SK-N-SH treated with all-trans-retinoic acid at 6 μM for 48 hours (cell line): Measurements from ENCODE around the gene SLC25A25.

Experiments
- ATAC-seq: fragments of 200-7000 bp; cut with Tn5 transposase; 3 replicates; pipeline ENCODE4 v1.9.1; 2020; ENCODE audit warnings: mild to moderate bottlenecking, moderate library complexity
- ARNTL ChIP-seq: fragments of 450-650 bp; formaldehyde crosslinking; IDR thresholded peaks from 2 replicates; pipeline ENCODE4 v1.5.0; 2020; ENCODE audit warnings: low read depth, mild to moderate bottlenecking, moderate library complexity, borderline replicate concordance
- BACH2 ChIP-seq: fragments of 250-450 bp; sonication (Bioruptor Pico); IDR thresholded peaks from 2 replicates; pipeline ENCODE4 v1.9.0; 2021; ENCODE audit warnings: mild to moderate bottlenecking, borderline replicate concordance
- CREB5 ChIP-seq: fragments of 250-450 bp; sonication (Bioruptor Pico); IDR thresholded peaks from 2 replicates; pipeline ENCODE4 v1.5.1; 2020; ENCODE audit warnings: low read depth, mild to moderate bottlenecking, moderate library complexity
- CSRNP3 ChIP-seq: fragments of 250-450 bp; sonication (Bioruptor Pico); IDR thresholded peaks from 2 replicates; pipeline ENCODE4 v1.5.1; 2021; ENCODE audit warnings: mild to moderate bottlenecking, moderate library complexity
- GLIS3 ChIP-seq: fragments of 250-450 bp; sonication (Bioruptor Pico); IDR thresholded peaks from 2 replicates; pipeline ENCODE4 v1.5.0; 2020; ENCODE audit warnings: mild to moderate bottlenecking, moderate library complexity
- ISL1 ChIP-seq: fragments of 250-450 bp; sonication (Bioruptor Pico); IDR thresholded peaks from 2 replicates; pipeline ENCODE4 v2.1.2; 2022; ENCODE audit warnings: mild to moderate bottlenecking, moderate library complexity
- OSR1 ChIP-seq: fragments of 250-450 bp; sonication (Bioruptor Pico); IDR thresholded peaks from 2 replicates; pipeline ENCODE4 v1.8.0; 2022; ENCODE audit warnings: moderate library complexity, mild to moderate bottlenecking, inconsistent platforms
- PATZ1 ChIP-seq: fragments of 250-450 bp; sonication (Bioruptor Pico); IDR thresholded peaks from 2 replicates; pipeline ENCODE4 v1.8.0; 2020; ENCODE audit warnings: mild to moderate bottlenecking, moderate library complexity, borderline replicate concordance
- PPARA ChIP-seq: fragments of 250-450 bp; sonication (Bioruptor Pico); IDR thresholded peaks from 2 replicates; pipeline ENCODE4 v1.5.0; 2020; ENCODE audit warnings: mild to moderate bottlenecking, borderline replicate concordance
- RARB ChIP-seq: fragments of 250-450 bp; sonication (Bioruptor Pico); IDR thresholded peaks from 2 replicates; pipeline ENCODE4 v1.8.0; 2021; ENCODE audit warnings: mild to moderate bottlenecking, moderate library complexity
- TCF4 ChIP-seq: fragments of 250-450 bp; sonication (Bioruptor Pico); IDR thresholded peaks from 2 replicates; pipeline ENCODE4 v1.8.0; 2021; ENCODE audit warnings: mild to moderate bottlenecking, moderate library complexity, borderline replicate concordance
- TOX ChIP-seq: fragments of 250-450 bp; sonication (Bioruptor Pico); IDR thresholded peaks from 2 replicates; pipeline ENCODE4 v1.8.0; 2021; ENCODE audit warnings: mild to moderate bottlenecking, moderate library complexity, borderline replicate concordance
- TSHZ2 ChIP-seq: fragments of 250-450 bp; sonication (Bioruptor Pico); IDR thresholded peaks from 2 replicates; pipeline ENCODE4 v1.5.0; 2020; ENCODE audit warnings: mild to moderate bottlenecking, moderate library complexity
- ZC3H10 ChIP-seq: fragments of 250-450 bp; sonication (Bioruptor Pico); IDR thresholded peaks from 2 replicates; pipeline ENCODE4 v1.5.1; 2021; ENCODE audit warnings: mild to moderate bottlenecking, moderate library complexity
- ZFP3 ChIP-seq: fragments of 250-450 bp; sonication (Bioruptor Pico); IDR thresholded peaks from 2 replicates; pipeline ENCODE4 v1.5.0; 2020; ENCODE audit warnings: mild to moderate bottlenecking, moderate library complexity
- ZNF565 ChIP-seq: fragments of 450-650 bp; formaldehyde crosslinking; conservative IDR thresholded peaks from 2 replicates; pipeline ENCODE4 v1.5.0; 2020; ENCODE audit warnings: low read depth, mild to moderate bottlenecking, moderate library complexity
- ZNF70 ChIP-seq: fragments of 450-650 bp; formaldehyde crosslinking; IDR thresholded peaks from 2 replicates; pipeline ENCODE4 v1.5.0; 2020; ENCODE audit warnings: mild to moderate bottlenecking, moderate library complexity
- ZNF8 ChIP-seq: fragments of 450-650 bp; formaldehyde crosslinking; IDR thresholded peaks from 2 replicates; pipeline ENCODE4 v1.5.0; 2020; ENCODE audit warnings: mild to moderate bottlenecking, moderate library complexity

Gene SLC25A25

GRCh38 chr9:128055344-128056040, 12.5 kb upstream of the SLC25A25 start (continued):
- no peak for TF ChIP-seq PATZ1
- no peak for TF ChIP-seq CREB5 (CRISPR knock-in tag)
- TF ChIP-seq OSR1, result no peak
- TF ChIP-seq ZNF565 (CRISPR knock-in tag), result no peak

- ATAC-seq, result no peak
- TF ChIP-seq OSR1 (no peak), TOX (CRISPR knock-in tag) (no peak), CSRNP3 (CRISPR knock-in tag) (no peak), TCF4 (no peak), PPARA (CRISPR knock-in tag) (no peak), GLIS3 (CRISPR knock-in tag) (no peak), BACH2 (CRISPR knock-in tag) (no peak), ZNF565 (CRISPR knock-in tag) (no peak), RARB (CRISPR knock-in tag) (no peak), TSHZ2 (CRISPR knock-in tag) (no peak), ARNTL (CRISPR knock-in tag) (no peak)
- TF ChIP-seq, all 23 proteins: peak for 0
Observed at GRCh38 chr9:128056086-128056485, 11.9 kb upstream of the SLC25A25 start.

GRCh38 chr9:128056887-128057723, 10.9 kb upstream of the SLC25A25 start:
- TF ChIP-seq CREB5 (CRISPR knock-in tag) (no peak), ZFP3 (CRISPR knock-in tag) (no peak), ARNTL (CRISPR knock-in tag) (no peak), TCF4 (no peak), GLIS3 (CRISPR knock-in tag) (no peak), TOX (CRISPR knock-in tag) (no peak), ZNF565 (CRISPR knock-in tag) (no peak), ZC3H10 (CRISPR knock-in tag) (no peak), PATZ1 (no peak), RARB (CRISPR knock-in tag) (no peak), ZNF70 (no peak), ISL1 (CRISPR knock-in tag) (no peak), ZNF8 (CRISPR knock-in tag) (no peak), PPARA (CRISPR knock-in tag) (no peak), OSR1 (no peak), BACH2 (CRISPR knock-in tag) (no peak)
- no peak for ATAC-seq
